ENCODE results near the gene TTC6. TPM values are rescaled to one million over a fixed set of nuclear protein-coding genes. Genes with fewer than 3 reads are reported as not detected.

TTC6 gene
- total RNA-seq, 2 experiments from 2014 or later = not detected

- H3K27ac Mint-ChIP-seq = no peak overlapping the region
- H3K4me1 Mint-ChIP-seq (ENCODE audit: low read depth) = no peaks in the 10 kb centered on the region
- ChIA-PET POLR2A (no interaction called here), CTCF (no interaction called here)
- ATAC-seq (no peak), DNase-seq (no peak)
- H3K4me3 Mint-ChIP-seq = no peak overlapping the region
- no peaks in the 10 kb centered on the region for H3K9me3 Mint-ChIP-seq (ENCODE audit: insufficient read depth)
- no peaks in the 10 kb centered on the region for H3K36me3 Mint-ChIP-seq (ENCODE audit: low read depth)
- peaks cover 4% of the 10 kb centered on the region for H3K27me3 Mint-ChIP-seq (ENCODE audit: low read depth)
Measured at GRCh38 chr14:37625597-37626595, 30.5 kb downstream of the TTC6 start.

GRCh38 chr14:37637341-37637740, 41.9 kb downstream of the TTC6 start:
- ChIA-PET POLR2A (no interaction called here), CTCF (no interaction called here)
- ATAC-seq (no peak), DNase-seq (no peak)
- Mint-ChIP-seq H3K4me3 (no peak overlapping the region), H3K9me3 (ENCODE audit: insufficient read depth) (no peaks in the 10 kb centered on the region), H3K4me1 (ENCODE audit: low read depth) (no peaks in the 10 kb centered on the region), H3K27ac (no peak overlapping the region), H3K27me3 (ENCODE audit: low read depth) (no peaks in the 10 kb centered on the region), H3K36me3 (ENCODE audit: low read depth) (no peaks in the 10 kb centered on the region)

GRCh38 chr14:37638599-37638998, 43.2 kb downstream of the TTC6 start:
- ChIA-PET CTCF (no interaction called here), POLR2A (no interaction called here)
- DNase-seq (no peak), ATAC-seq (no peak)
- Mint-ChIP-seq H3K4me3 (no peak overlapping the region), H3K27me3 (ENCODE audit: low read depth) (no peaks in the 10 kb centered on the region), H3K27ac (no peak overlapping the region), H3K4me1 (ENCODE audit: low read depth) (no peaks in the 10 kb centered on the region), H3K36me3 (ENCODE audit: low read depth) (no peaks in the 10 kb centered on the region), H3K9me3 (ENCODE audit: insufficient read depth) (no peaks in the 10 kb centered on the region)

- H3K27me3 Mint-ChIP-seq (ENCODE audit: low read depth) = no peaks in the 10 kb centered on the region
- ATAC-seq = no peak
- POLR2A ChIA-PET = no interaction called here
Measured at GRCh38 chr14:37641117-37641516, 45.7 kb downstream of the TTC6 start.

GRCh38 chr14:37642125-37642524, 46.7 kb downstream of the TTC6 start:
- no peaks in the 10 kb centered on the region for H3K36me3 Mint-ChIP-seq (ENCODE audit: low read depth)
- no peak overlapping the region for H3K27ac Mint-ChIP-seq
- CTCF ChIA-PET = no interaction called here
- no peak for DNase-seq
- no peaks in the 10 kb centered on the region for H3K9me3 Mint-ChIP-seq (ENCODE audit: insufficient read depth)
- POLR2A ChIA-PET = no interaction called here
- H3K4me3 Mint-ChIP-seq = no peak overlapping the region
- H3K27me3 Mint-ChIP-seq (ENCODE audit: low read depth) = no peaks in the 10 kb centered on the region
- no peak for ATAC-seq
- no peaks in the 10 kb centered on the region for H3K4me1 Mint-ChIP-seq (ENCODE audit: low read depth)

More at GRCh38 chr14:37641117-37641516, 45.7 kb downstream of the TTC6 start:
- no peaks in the 10 kb centered on the region for H3K9me3 Mint-ChIP-seq (ENCODE audit: insufficient read depth)
- no peaks in the 10 kb centered on the region for H3K36me3 Mint-ChIP-seq (ENCODE audit: low read depth)
- CTCF ChIA-PET = no interaction called here
- DNase-seq = no peak
- H3K4me3 Mint-ChIP-seq = no peak overlapping the region
- no peak overlapping the region for H3K27ac Mint-ChIP-seq
- no peaks in the 10 kb centered on the region for H3K4me1 Mint-ChIP-seq (ENCODE audit: low read depth)

- no peaks in the 10 kb centered on the region for H3K9me3 Mint-ChIP-seq (ENCODE audit: insufficient read depth)
- ChIA-PET CTCF (no interaction called here), POLR2A (no interaction called here)
- DNase-seq (no peak), ATAC-seq (no peak)
- no peaks in the 10 kb centered on the region for H3K4me1 Mint-ChIP-seq (ENCODE audit: low read depth)
- no peaks in the 10 kb centered on the region for H3K27me3 Mint-ChIP-seq (ENCODE audit: low read depth)
- no peak overlapping the region for H3K4me3 Mint-ChIP-seq
- no peak overlapping the region for H3K27ac Mint-ChIP-seq
- no peaks in the 10 kb centered on the region for H3K36me3 Mint-ChIP-seq (ENCODE audit: low read depth)
Measured at GRCh38 chr14:37643701-37644100, 48.3 kb downstream of the TTC6 start.

Other genes with a start within 250 kb of the TTC6 start
- not detected for gene FOXA1, start 380 bp upstream of the TTC6 start, total RNA-seq

Data from activated CD8-positive, alpha-beta T cell treated with anti-CD3 and anti-CD28 coated beads, Interleukin-2, amount 10 ng/mL, durations not matched to agents 7 days and 5 days (primary cell).